GM12801 (cell line): ENCODE data around the gene GSG1L.

Source experiments
- CTCF ChIP-seq: IDR thresholded peaks from one replicate; pipeline ENCODE4 v1.5.1; 2011; ENCODE audit warnings: control low read depth; ENCODE audit not compliant: insufficient read length; ENCODE audit errors: extremely low read depth

GSG1L gene

DNA sequence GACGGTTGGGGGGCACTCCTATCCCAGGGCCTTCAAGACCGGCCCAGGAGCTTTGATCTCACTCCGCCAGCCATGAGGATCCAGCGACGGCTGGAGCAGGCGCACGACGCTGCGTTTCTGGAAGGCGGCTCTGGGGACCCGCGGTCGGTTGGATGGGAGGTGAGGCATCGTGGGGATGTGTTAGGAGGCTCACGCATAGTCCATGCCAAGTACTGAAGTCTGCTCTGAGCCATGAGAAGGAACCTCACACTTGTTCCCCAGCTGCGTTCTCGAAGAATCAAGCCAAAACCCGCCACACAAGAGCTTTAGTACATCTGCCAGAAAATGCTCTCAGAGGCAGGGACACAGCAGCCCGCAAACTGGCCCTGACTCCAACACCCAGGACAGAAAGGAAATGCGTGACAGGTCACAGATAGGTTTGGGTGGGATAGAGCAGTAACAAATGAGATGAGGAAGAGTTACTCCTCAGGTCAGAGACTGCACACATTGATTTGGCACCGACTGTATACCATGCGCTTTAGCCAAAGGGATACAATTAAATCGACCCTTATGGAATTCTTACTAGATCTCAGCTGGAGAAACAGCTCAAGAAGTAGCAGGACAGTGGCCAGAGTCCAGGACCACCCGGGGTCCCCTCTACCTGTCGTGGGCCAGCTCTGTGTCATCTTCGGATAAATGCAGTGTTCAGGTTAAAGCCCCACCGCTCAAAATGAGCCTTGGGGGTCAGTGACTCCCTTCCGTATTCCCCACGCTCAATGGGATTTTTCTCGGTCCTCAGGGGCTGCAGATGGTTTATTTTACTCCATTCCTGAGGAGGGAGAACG lies 6.7 kb upstream of the GSG1L start:
- TF ChIP-seq CTCF: no peak

DNA sequence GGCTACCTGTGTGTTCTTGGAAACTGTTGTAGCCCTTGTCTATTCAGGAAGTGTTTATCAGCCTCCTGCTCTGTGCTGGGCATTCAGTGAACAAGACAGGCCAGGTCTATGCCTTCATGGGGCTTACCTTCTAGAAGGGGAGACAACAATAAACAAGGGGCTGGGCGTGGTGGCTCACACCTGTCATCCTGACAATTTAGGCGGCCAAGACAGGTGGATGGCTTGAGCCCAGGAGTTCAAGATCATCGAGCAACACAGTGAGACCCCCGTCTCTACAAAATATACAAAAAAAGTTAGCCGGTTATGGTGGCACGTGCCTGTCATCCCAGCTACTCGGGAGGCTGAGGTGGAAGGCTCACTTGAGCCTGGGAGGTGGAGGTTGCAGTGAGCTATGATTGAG lies 5.5 kb upstream of the GSG1L start:
- no peak for TF ChIP-seq CTCF

- no peak for TF ChIP-seq CTCF
Measured at GRCh38 chr16:28067604-28068379, 4.3 kb upstream of the GSG1L start.

DNA sequence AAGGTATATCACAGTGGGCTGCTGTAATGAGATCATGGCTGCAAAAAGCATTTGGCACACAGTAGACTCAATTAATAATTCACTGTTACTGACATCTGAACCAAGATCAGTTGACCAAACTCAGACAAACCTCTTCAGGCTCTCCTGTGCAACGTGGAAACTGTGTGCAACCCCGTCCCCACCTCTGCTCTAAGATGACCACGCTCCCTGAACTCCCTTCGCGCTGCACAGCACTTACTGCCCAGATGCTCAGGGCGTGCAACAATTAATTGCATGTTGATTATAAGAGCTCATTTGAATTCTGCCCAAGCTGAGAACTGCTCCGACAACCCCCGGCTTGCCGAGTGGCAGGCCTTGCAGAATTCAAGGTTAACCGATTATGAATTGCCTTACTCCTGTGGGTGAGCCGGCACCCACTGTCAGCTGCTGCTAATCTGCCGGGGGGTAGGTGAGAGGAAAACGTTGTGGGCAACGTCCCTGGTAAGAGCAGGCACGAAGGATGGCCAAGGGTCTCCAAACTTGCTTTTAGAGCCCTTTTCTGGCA lies 1.3 kb upstream of the GSG1L start:
- no peak for TF ChIP-seq CTCF

DNA sequence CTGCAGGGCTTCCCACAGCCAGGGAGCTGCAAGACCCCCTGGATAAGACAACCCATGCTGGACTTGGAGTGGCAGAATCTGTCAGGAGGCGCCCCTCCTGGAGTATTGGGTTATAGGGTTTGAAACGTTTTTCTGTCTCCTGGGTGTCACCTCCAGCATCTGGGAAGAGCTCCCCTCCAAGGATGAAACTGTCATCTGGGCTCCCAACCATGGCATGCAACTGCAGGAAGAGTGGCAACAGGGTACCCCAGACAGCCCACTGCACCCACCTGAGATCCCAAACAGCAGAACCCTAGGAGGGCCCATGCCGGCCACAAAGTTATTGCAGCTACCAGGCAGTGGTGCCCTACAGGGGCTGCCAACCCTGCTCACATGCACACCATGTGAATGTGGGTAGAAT lies 636 bp upstream of the GSG1L start:
- no peak for TF ChIP-seq CTCF

GRCh38 chr16:28062847-28063521 lies 530 bp downstream of the GSG1L start:
- no peak for TF ChIP-seq CTCF

DNA sequence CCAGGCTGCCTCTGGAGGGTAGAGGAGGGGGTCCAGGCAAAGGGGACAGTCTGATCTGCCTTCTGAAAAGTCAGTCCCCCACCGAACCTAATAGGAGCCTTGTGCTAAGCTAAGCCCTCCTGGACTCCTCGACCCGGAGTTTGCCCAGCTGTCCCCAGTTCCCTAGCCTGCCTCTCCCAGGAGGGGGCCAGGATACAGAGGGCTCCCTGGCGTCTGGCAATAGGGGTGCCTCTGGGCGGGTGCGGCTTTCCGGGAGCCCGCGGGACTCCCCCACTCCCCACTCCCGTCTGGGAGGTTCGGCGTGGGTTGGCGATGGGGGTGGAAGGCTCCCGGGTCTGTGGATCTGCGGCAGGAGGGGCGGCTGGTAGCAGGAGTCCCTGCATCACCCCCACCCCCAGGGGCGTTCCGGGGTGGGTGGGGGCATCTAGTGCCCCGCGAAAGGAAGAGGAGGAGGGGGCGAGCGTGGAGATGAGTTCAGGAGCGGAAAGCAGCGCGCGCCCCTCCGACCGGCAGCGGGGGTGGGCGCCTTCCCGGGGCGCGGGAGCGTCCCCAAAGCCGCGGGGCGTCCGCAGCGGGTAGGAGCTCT lies 1.2 kb downstream of the GSG1L start:
- no peak for TF ChIP-seq CTCF
